Measurements from ENCODE around the gene OBSL1. TPM values are rescaled to one million over a fixed set of nuclear protein-coding genes. Genes with fewer than 3 reads are reported as not detected.

Gene OBSL1
- 1 to 10 TPM; 1.2 to 2.4 (median 1.2) TPM for total RNA-seq
- total RNA-seq (2013): 0.57 TPM
- 0 to 2.2 (median 0.54) reads per million in 29 experiments for total RNA-seq

DNA sequence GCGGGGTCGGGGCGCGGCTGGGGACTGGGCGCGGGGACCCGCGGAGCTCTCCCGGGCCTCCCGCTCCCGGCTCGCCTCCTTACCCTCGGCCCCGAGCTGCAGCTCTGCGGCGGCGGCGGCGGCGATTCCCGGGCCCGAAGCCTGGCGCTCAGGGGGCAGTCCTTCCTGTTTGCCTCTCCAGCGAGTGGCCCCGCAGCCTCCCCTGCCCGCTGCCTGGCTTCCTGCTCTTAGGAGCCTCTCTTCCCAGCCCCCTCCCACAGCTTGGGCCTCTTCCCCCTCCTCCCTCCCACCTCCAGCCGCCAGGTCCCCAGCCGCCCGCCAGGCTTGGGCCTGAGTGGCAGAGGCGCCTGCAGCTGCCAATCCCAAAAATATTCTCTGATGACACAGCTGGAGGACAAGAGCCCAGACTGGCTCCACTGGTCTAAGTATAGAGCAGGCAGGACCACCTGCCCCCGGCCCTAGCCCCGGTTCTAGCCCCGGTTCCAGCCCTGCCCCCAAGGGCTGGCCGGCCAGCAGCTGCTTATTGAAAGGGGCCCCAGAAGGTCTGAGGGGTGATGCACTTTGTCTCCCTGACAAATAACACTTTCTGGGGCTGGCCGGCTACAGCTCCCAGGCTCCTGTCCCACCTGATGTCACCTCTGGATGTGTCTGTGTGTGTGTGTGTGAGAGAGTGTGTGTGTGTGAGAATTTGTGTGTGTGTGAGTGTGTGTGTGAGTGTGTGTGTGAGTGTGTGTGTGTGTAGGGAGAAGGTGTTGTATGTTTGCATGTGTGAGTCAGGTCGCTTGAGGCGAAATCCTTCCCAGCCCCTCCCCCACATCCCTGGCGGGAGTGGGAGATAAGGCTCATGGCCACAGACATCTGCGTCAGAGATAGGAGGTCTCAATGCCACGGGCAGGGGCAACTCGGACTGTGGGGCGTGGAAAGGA lies at the start of gene OBSL1:
Gene OBSL1, minus strand, starts transcription at position 229 of the 926 bp plus-strand sequence. CDS start 307 bp downstream, outside the sequence.
- H3K27me3 Mint-ChIP-seq: peaks cover 37 to 69% of the 10 kb centered on the region in 2 donors
- peak within 1 kb of the TSS in 1 of 2 donors; percentile 56 for H3K27ac Mint-ChIP-seq
- no peak within 1 kb of the TSS for H3K27ac ChIP-seq (ENCODE audit: low read length)
- ChIA-PET POLR2A (no interaction called here), CTCF (no interaction called here)
- H3K4me1 Mint-ChIP-seq: peaks cover 2 to 5% (median 4%) of the 10 kb centered on the region in 3 donors
- no peaks in the 10 kb centered on the region for H3K36me3 ChIP-seq (ENCODE audit: control insufficient read depth in 2 of 2, extremely low read depth in 1 of 2, insufficient read depth in 1 of 2, low read length in 1 of 2)
- peaks cover 0 to 81% of the 10 kb centered on the region in 2 experiments for H3K27me3 ChIP-seq (replicated peaks in 1 of 2; ENCODE audit: control insufficient read depth in 2 of 2, extremely low read depth in 1 of 2, insufficient read depth in 2 of 2, low read length in 1 of 2)
- H3K4me3 ChIP-seq (ENCODE audit: control insufficient read depth in 1 of 2, extremely low read depth in 1 of 2, low read length in 1 of 2): peak within 1 kb of the TSS; percentile 17 to 48
- WGBS (ENCODE audit: insufficient coverage): 11% methylated on average over 32 of the region's 42 CpGs
- H3K9me3 ChIP-seq: no peaks in the 10 kb centered on the region
- DNase-seq (no peak), ATAC-seq (replicated peaks in 1 of 4) (peak; percentile 22 to 61 (median 33))
- H3K36me3 Mint-ChIP-seq: no peaks in the 10 kb centered on the region
- H3K4me3 Mint-ChIP-seq: peak within 1 kb of the TSS; percentile 21 to 59 (median 24)
- H3K4me1 ChIP-seq (ENCODE audit: control insufficient read depth in 1 of 2, extremely low read depth in 1 of 2, insufficient read depth in 2 of 2, low read length in 2 of 2): peaks cover 0 to 7% of the 10 kb centered on the region in 2 experiments
- no peaks in the 10 kb centered on the region for H3K9me3 Mint-ChIP-seq

DNA sequence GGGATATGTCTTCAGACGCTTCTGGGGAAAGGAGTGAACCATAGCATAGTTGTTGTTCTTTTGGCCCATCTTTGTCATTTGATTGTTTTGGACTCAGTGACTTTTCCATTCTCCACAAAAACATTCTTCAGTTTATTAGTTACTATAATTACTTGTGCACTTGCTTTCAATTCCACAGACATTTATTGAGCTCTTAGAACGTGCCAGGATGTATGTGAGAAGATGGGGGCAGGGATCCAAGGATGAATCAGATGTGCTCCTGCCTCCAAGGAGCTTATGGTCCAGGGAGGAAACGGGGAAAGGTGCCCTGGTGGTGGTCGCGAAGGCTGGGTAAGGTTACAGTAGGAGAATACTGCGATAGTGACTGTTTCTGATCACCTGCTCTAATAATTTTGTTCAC lies 49.2 kb upstream of the OBSL1 start:
- H3K4me3 Mint-ChIP-seq: no peak overlapping the region
- peaks cover 0 to 4% of the 10 kb centered on the region in 2 experiments for H3K27me3 ChIP-seq (replicated peaks in 1 of 2; ENCODE audit: control insufficient read depth in 2 of 2, extremely low read depth in 1 of 2, insufficient read depth in 2 of 2, low read length in 1 of 2)
- H3K4me1 Mint-ChIP-seq: no peaks in the 10 kb centered on the region
- H3K27me3 Mint-ChIP-seq: peaks cover 3 to 15% of the 10 kb centered on the region in 2 donors
- WGBS (ENCODE audit: insufficient coverage): 92% methylated on average over 4 of the region's 6 CpGs
- H3K4me3 ChIP-seq (ENCODE audit: control insufficient read depth in 1 of 2, extremely low read depth in 1 of 2, low read length in 1 of 2): no peak overlapping the region
- no peak for ATAC-seq (replicated peaks in 1 of 4)
- H3K9me3 Mint-ChIP-seq: no peaks in the 10 kb centered on the region
- POLR2A ChIA-PET: no interaction called here
- H3K27ac ChIP-seq (ENCODE audit: low read length): no peak overlapping the region
- no peaks in the 10 kb centered on the region for H3K9me3 ChIP-seq
- no peaks in the 10 kb centered on the region for H3K4me1 ChIP-seq (ENCODE audit: control insufficient read depth in 1 of 2, extremely low read depth in 1 of 2, insufficient read depth in 2 of 2, low read length in 2 of 2)
- no peak for DNase-seq
- H3K36me3 ChIP-seq (ENCODE audit: control insufficient read depth in 2 of 2, extremely low read depth in 1 of 2, insufficient read depth in 1 of 2, low read length in 1 of 2): peaks cover 0 to 4% of the 10 kb centered on the region in 2 donors
- H3K27ac Mint-ChIP-seq: no peak overlapping the region
- peaks cover 8% of the 10 kb centered on the region for H3K36me3 Mint-ChIP-seq
- CTCF ChIA-PET: interaction anchor here in 1 of 2 donors (0.7 to 0.8 kb wide), 3 partner anchors 10 to 153 kb away, joined by 3 to 10 read pairs (median 5); no protein-coding TSS in a partner anchor

DNA sequence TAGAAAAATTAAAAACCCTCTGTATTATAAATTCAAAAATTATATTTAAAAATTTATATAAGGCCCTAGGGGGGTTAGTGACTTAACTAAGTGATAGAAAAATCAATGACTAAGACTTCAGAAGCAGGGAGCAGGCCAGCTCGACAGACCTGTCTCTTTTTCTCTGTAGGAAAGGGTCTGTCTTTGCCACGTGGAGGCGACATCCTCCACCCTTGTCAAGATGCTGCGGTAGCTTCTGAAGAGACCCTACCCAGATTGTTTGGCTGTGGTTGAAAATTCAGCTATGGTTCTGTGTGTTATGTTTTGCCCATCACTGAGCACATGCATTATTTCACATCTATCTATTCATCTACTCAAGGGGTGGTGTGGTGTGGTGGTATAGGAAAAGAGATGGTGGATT lies 47.9 kb upstream of the OBSL1 start:
- Mint-ChIP-seq H3K27ac (no peak overlapping the region), H3K36me3 (peaks cover 21% of the 10 kb centered on the region), H3K27me3 (peaks cover 1 to 8% of the 10 kb centered on the region in 2 donors), H3K9me3 (no peaks in the 10 kb centered on the region), H3K4me1 (no peaks in the 10 kb centered on the region), H3K4me3 (no peak overlapping the region)
- Histone ChIP-seq H3K4me3 (ENCODE audit: control insufficient read depth in 1 of 2, extremely low read depth in 1 of 2, low read length in 1 of 2) (no peak overlapping the region), H3K4me1 (ENCODE audit: control insufficient read depth in 1 of 2, extremely low read depth in 1 of 2, insufficient read depth in 2 of 2, low read length in 2 of 2) (no peaks in the 10 kb centered on the region), H3K36me3 (ENCODE audit: control insufficient read depth in 2 of 2, extremely low read depth in 1 of 2, insufficient read depth in 1 of 2, low read length in 1 of 2) (peaks cover 10 to 11% of the 10 kb centered on the region in 2 donors), H3K27ac (ENCODE audit: low read length) (no peak overlapping the region), H3K9me3 (no peaks in the 10 kb centered on the region), H3K27me3 (replicated peaks in 1 of 2; ENCODE audit: control insufficient read depth in 2 of 2, extremely low read depth in 1 of 2, insufficient read depth in 2 of 2, low read length in 1 of 2) (no peaks in the 10 kb centered on the region)
- DNase-seq (no peak), ATAC-seq (replicated peaks in 1 of 4) (no peak)
- ChIA-PET CTCF (interaction anchor here in 1 of 2 donors (1.0 kb wide), 1 partner anchor 20 kb away, joined by 3 read pairs; no protein-coding TSS in a partner anchor), POLR2A (no interaction called here)
- WGBS (ENCODE audit: insufficient coverage): no CpG with 5 or more reads among the region's 4 CpGs

DNA sequence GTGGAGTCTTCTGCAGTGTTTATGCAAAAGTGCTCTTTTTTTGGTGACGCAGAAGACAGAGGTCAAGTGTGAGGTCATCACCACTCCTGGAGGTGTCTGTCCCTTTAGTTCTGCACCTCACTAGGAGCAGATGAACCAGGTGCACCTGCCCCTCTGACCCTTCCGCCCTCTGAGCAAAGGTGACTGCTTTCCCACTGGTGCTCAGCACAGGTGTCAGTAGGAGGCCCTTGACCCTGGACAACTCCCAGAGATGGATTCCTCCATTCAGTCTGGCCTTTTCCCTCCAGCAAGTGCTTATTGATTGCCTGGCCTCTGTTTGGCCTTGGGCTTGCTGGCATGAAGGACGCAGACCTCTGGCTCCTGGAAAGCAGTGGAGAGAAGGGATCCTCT lies 47.4 kb upstream of the OBSL1 start:
- Mint-ChIP-seq H3K27ac (no peak overlapping the region), H3K9me3 (no peaks in the 10 kb centered on the region), H3K36me3 (peaks cover 24% of the 10 kb centered on the region), H3K27me3 (peaks cover 0 to 8% of the 10 kb centered on the region in 2 donors), H3K4me3 (no peak overlapping the region), H3K4me1 (no peaks in the 10 kb centered on the region)
- no peak overlapping the region for H3K4me3 ChIP-seq (ENCODE audit: control insufficient read depth in 1 of 2, extremely low read depth in 1 of 2, low read length in 1 of 2)
- no peaks in the 10 kb centered on the region for H3K27me3 ChIP-seq (replicated peaks in 1 of 2; ENCODE audit: control insufficient read depth in 2 of 2, extremely low read depth in 1 of 2, insufficient read depth in 2 of 2, low read length in 1 of 2)
- DNase-seq (no peak), ATAC-seq (replicated peaks in 1 of 4) (no peak)
- H3K4me1 ChIP-seq (ENCODE audit: control insufficient read depth in 1 of 2, extremely low read depth in 1 of 2, insufficient read depth in 2 of 2, low read length in 2 of 2): no peaks in the 10 kb centered on the region
- 76% methylated on average over 2 of the region's 3 CpGs for WGBS (ENCODE audit: insufficient coverage)
- H3K27ac ChIP-seq (ENCODE audit: low read length): no peak overlapping the region
- POLR2A ChIA-PET: no interaction called here
- no peaks in the 10 kb centered on the region for H3K9me3 ChIP-seq
- CTCF ChIA-PET: interaction anchor here in 1 of 2 donors (1.0 kb wide), 1 partner anchor 21 kb away, joined by 3 read pairs; no protein-coding TSS in a partner anchor
- H3K36me3 ChIP-seq (ENCODE audit: control insufficient read depth in 2 of 2, extremely low read depth in 1 of 2, insufficient read depth in 1 of 2, low read length in 1 of 2): peaks cover 11 to 14% of the 10 kb centered on the region in 2 donors

DNA sequence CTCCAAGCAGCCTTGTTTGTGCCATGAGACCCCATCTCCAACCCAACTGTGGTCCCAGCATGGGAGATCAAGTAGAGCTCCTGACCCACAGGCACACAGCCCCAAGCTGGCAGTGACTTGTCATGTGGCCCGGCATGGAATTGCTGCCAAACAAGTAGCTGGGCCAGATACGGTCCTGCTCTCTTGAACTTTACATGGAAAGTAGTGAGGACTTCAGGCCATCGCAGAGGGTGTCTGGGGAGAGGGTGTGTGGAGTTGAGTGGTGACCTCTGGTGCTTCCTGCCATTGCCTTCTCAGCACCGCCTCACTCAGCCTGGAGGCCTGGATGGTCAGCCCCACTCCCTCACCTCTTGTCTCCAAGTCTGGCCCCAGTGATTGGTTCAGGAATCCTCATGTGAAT lies 45.2 kb upstream of the OBSL1 start:
- CTCF ChIA-PET: no interaction called here
- H3K27me3 ChIP-seq (replicated peaks in 1 of 2; ENCODE audit: control insufficient read depth in 2 of 2, extremely low read depth in 1 of 2, insufficient read depth in 2 of 2, low read length in 1 of 2): no peaks in the 10 kb centered on the region
- H3K9me3 ChIP-seq: no peaks in the 10 kb centered on the region
- Mint-ChIP-seq H3K27ac (no peak overlapping the region), H3K36me3 (peaks cover 34% of the 10 kb centered on the region), H3K9me3 (no peaks in the 10 kb centered on the region), H3K4me3 (no peak overlapping the region), H3K27me3 (peaks cover 0 to 1% of the 10 kb centered on the region in 2 donors), H3K4me1 (peaks cover 10 to 13% (median 11%) of the 10 kb centered on the region in 3 donors)
- H3K27ac ChIP-seq (ENCODE audit: low read length): no peak overlapping the region
- no peak for ATAC-seq (replicated peaks in 1 of 4)
- H3K4me3 ChIP-seq (ENCODE audit: control insufficient read depth in 1 of 2, extremely low read depth in 1 of 2, low read length in 1 of 2): no peak overlapping the region
- peaks cover 11 to 23% of the 10 kb centered on the region in 2 donors for H3K36me3 ChIP-seq (ENCODE audit: control insufficient read depth in 2 of 2, extremely low read depth in 1 of 2, insufficient read depth in 1 of 2, low read length in 1 of 2)
- DNase-seq: no peak
- WGBS (ENCODE audit: insufficient coverage): 100% methylated on average over 3 of the region's 4 CpGs
- peaks cover 2 to 12% of the 10 kb centered on the region in 2 experiments for H3K4me1 ChIP-seq (ENCODE audit: control insufficient read depth in 1 of 2, extremely low read depth in 1 of 2, insufficient read depth in 2 of 2, low read length in 2 of 2)
- POLR2A ChIA-PET: no interaction called here

DNA sequence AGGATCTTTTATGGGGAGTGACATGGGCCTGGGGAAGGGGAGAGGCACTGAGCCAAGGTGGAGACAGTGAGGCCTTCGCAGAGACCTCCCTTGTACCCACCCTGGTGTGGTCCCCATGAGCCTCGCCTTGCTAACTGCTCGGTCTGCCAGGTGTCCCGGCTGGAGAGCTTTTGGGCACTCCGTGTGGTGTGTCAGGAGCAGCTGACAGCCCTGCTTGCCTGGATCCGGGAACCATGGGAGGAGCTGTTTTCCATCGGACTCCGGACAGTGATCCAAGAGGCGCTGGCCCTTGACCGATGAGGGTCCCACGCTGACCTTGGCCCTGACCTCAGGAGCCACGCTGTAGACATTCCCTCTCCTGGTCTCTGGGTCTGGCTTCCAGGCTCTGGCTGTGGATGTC lies 44.6 kb upstream of the OBSL1 start:
- Histone ChIP-seq H3K27me3 (replicated peaks in 1 of 2; ENCODE audit: control insufficient read depth in 2 of 2, extremely low read depth in 1 of 2, insufficient read depth in 2 of 2, low read length in 1 of 2) (no peaks in the 10 kb centered on the region), H3K4me1 (ENCODE audit: control insufficient read depth in 1 of 2, extremely low read depth in 1 of 2, insufficient read depth in 2 of 2, low read length in 2 of 2) (peaks cover 2 to 12% of the 10 kb centered on the region in 2 experiments), H3K27ac (ENCODE audit: low read length) (no peak overlapping the region), H3K9me3 (no peaks in the 10 kb centered on the region), H3K4me3 (ENCODE audit: control insufficient read depth in 1 of 2, extremely low read depth in 1 of 2, low read length in 1 of 2) (no peak overlapping the region), H3K36me3 (ENCODE audit: control insufficient read depth in 2 of 2, extremely low read depth in 1 of 2, insufficient read depth in 1 of 2, low read length in 1 of 2) (peaks cover 14 to 29% of the 10 kb centered on the region in 2 donors)
- CTCF ChIA-PET: no interaction called here
- no peak overlapping the region for H3K27ac Mint-ChIP-seq
- DNase-seq (no peak), ATAC-seq (replicated peaks in 1 of 4) (no peak)
- WGBS (ENCODE audit: insufficient coverage): 97% methylated on average over 11 of the region's 12 CpGs
- no peaks in the 10 kb centered on the region for H3K9me3 Mint-ChIP-seq
- peaks cover 11 to 13% (median 13%) of the 10 kb centered on the region in 3 donors for H3K4me1 Mint-ChIP-seq
- H3K36me3 Mint-ChIP-seq: peaks cover 41% of the 10 kb centered on the region
- no peaks in the 10 kb centered on the region for H3K27me3 Mint-ChIP-seq
- H3K4me3 Mint-ChIP-seq: no peak overlapping the region
- POLR2A ChIA-PET: no interaction called here

Measured in T-cell (primary cell).